Esophagus muscularis mucosa (tissue), 4 donors: ENCODE results near the gene LILRB4. TPM values are rescaled to one million over a fixed set of nuclear protein-coding genes. Genes with fewer than 3 reads are reported as not detected.
A peak's percentile ranks its signal among the peaks of the same experiment; 100 is the strongest.
"Not testable (repeated sequence)": the region's sequence is repeated elsewhere in the genome, so short reads cannot be mapped to it uniquely, and the experiment has no call there.

Source experiments
- DNase-seq: peaks from one replicate; pipeline ENCODE4 v3.0.0-alpha.2; 2017; ENCODE audit errors: extremely low spot score
- H3K27ac ChIP-seq, 4 donors: fragments of 200-600 bp; sonication (generic); replicated peaks in 1 of 4; 1 replicate in 3 of 4; 2 replicates in 1 of 4; pipeline ENCODE4 v1.5.1; 2016 to 2019; ENCODE audit warnings: mild to moderate bottlenecking in 1 of 4
- H3K27me3 ChIP-seq, 4 donors: fragments of 200-600 bp; sonication (generic); one replicate each; pipeline versions ENCODE4 v1.5.1 to v1.6.0; 2016 to 2019
- H3K36me3 ChIP-seq, 4 donors: fragments of 200-600 bp; sonication (generic); one replicate each; pipeline ENCODE4 v1.5.1; 2016 to 2019
- H3K4me1 ChIP-seq, 4 donors: fragments of 200-600 bp; sonication (generic); one replicate each; pipeline ENCODE4 v1.5.1; 2016 to 2019
- H3K4me3 ChIP-seq, 4 donors: fragments of 200-600 bp; sonication (generic); 1 replicate in 2 of 4; 2 replicates in 2 of 4; pipeline ENCODE4 v1.5.1; 2016 to 2019; ENCODE audit warnings: mild to moderate bottlenecking in 4 of 4, moderate library complexity in 1 of 4
- H3K9me3 ChIP-seq, 4 donors: fragments of 200-600 bp; sonication (generic); 1 replicate in 3 of 4; 2 replicates in 1 of 4; pipeline ENCODE4 v1.5.1; 2016 to 2019
- CTCF ChIP-seq, 3 experiments: fragments of 200-600 bp in 2 of 3; fragments of 450-650 bp in 1 of 3; sonication (generic) in 2 of 3; IDR thresholded peaks; one replicate each; pipeline ENCODE4 v1.5.1; 2017 to 2019; ENCODE audit warnings: antibody characterized with exemption in 3 of 3, mild to moderate bottlenecking in 2 of 3, moderate library complexity in 1 of 3
- EP300 ChIP-seq: sonication (generic); formaldehyde crosslinking; IDR thresholded peaks from one replicate; pipeline ENCODE4 v1.6.1; 2017; ENCODE audit warnings: antibody characterized with exemption
- POLR2A ChIP-seq: fragments of 450-650 bp; IDR thresholded peaks from one replicate; pipeline ENCODE4 v1.6.1; 2017; ENCODE audit warnings: antibody characterized with exemption, moderate library complexity, mild to moderate bottlenecking, low read depth
- POLR2AphosphoS5 ChIP-seq, 2 donors: sonication (generic); formaldehyde crosslinking; IDR thresholded peaks; one replicate each; pipeline ENCODE4 v1.6.1; 2017; ENCODE audit warnings: antibody characterized with exemption in 2 of 2
- WGBS: methylation state at CpG from one replicate; pipeline ENCODE4 v1.1.5; 2018; 5-methylcytosine and 5-hydroxymethylcytosine counted together
- intact Hi-C: fragments of 100-400 bp; cut with DNase I; formaldehyde crosslinking; loops from one replicate; pipeline ENCODE4 v1.15.1; 2023
- total RNA-seq, 4 donors: library from RNA; depleted of rRNA; stranded (reverse); fragments of >200 nt; gene quantifications; one replicate each; pipeline versions ENCODE4 v1.1.0 to v1.2.1, GENCODE V29; 2016

LILRB4 gene
- total RNA-seq, 4 donors from 2014 or later: 4.9 to 16.2 (median 6.5) TPM

GRCh38 chr19:54630782-54631181 lies 32.0 kb upstream of the LILRB4 start:
- peak; percentile 87 for DNase-seq
- TF ChIP-seq CTCF (IDR thresholded peaks at IDR 0.05) (no peak), POLR2AphosphoS5 (IDR thresholded peaks at IDR 0.05) (no peak), EP300 (no peak), POLR2A (no peak)
- H3K4me3 ChIP-seq: peak overlapping the region in 2 of 4 donors; percentile 16 to 30
- H3K27me3 ChIP-seq: peaks cover 0 to 80% (median 0%) of the 10 kb centered on the region in 4 donors
- no peak overlapping the region for H3K27ac ChIP-seq
- intact Hi-C loops: no loop called here
- no peaks in the 10 kb centered on the region for H3K36me3 ChIP-seq
- H3K4me1 ChIP-seq: no peaks in the 10 kb centered on the region
- 20% methylated on average over 5 of the region's 6 CpGs for WGBS
- H3K9me3 ChIP-seq: peaks cover 0 to 12% (median 3%) of the 10 kb centered on the region in 4 donors

- intact Hi-C loops, H3K36me3 ChIP-seq, H3K4me1 ChIP-seq, H3K27ac ChIP-seq, H3K4me3 ChIP-seq, H3K9me3 ChIP-seq: not testable (repeated sequence)
- DNase-seq: peak; percentile 89
- 65% methylated on average over 23 of the region's 23 CpGs for WGBS
- peaks cover 0 to 83% (median 0%) of the 10 kb centered on the region in 4 donors for H3K27me3 ChIP-seq
These were observed 31.1 kb upstream of the LILRB4 start for GRCh38 chr19:54631489-54632337.

GRCh38 chr19:54632517-54632916 lies 30.3 kb upstream of the LILRB4 start:
- H3K4me3 ChIP-seq, H3K27ac ChIP-seq, intact Hi-C loops, H3K9me3 ChIP-seq, H3K4me1 ChIP-seq, DNase-seq, H3K36me3 ChIP-seq: not testable (repeated sequence)
- 83% methylated on average over 1 of the region's 16 CpGs for WGBS
- peaks cover 0 to 79% (median 0%) of the 10 kb centered on the region in 4 donors for H3K27me3 ChIP-seq

GRCh38 chr19:54633401-54633800 lies 29.4 kb upstream of the LILRB4 start:
- intact Hi-C loops: no loop called here
- H3K36me3 ChIP-seq: no peaks in the 10 kb centered on the region
- no peak overlapping the region for H3K4me3 ChIP-seq

GRCh38 chr19:54636081-54636480 lies 26.7 kb upstream of the LILRB4 start:
- H3K36me3 ChIP-seq, H3K4me1 ChIP-seq, H3K9me3 ChIP-seq, DNase-seq, H3K27ac ChIP-seq, H3K4me3 ChIP-seq, intact Hi-C loops: not testable (repeated sequence)
- peaks cover 0 to 53% (median 0%) of the 10 kb centered on the region in 4 donors for H3K27me3 ChIP-seq
- 11% methylated on average over 5 of the region's 12 CpGs for WGBS

More at GRCh38 chr19:54633401-54633800, 29.4 kb upstream of the LILRB4 start:
- H3K27ac ChIP-seq: no peak overlapping the region
- H3K4me1 ChIP-seq: no peaks in the 10 kb centered on the region
- 62% methylated on average over 5 of the region's 7 CpGs for WGBS
- TF ChIP-seq EP300 (no peak), POLR2AphosphoS5 (IDR thresholded peaks at IDR 0.05) (no peak)
- no peak for DNase-seq
- H3K27me3 ChIP-seq: peaks cover 0 to 71% (median 0%) of the 10 kb centered on the region in 4 donors
- no peaks in the 10 kb centered on the region for H3K9me3 ChIP-seq

GRCh38 chr19:54638683-54639082 lies 24.1 kb upstream of the LILRB4 start:
- DNase-seq: no peak
- H3K27ac ChIP-seq: no peak overlapping the region
- intact Hi-C loops: no loop called here
- 88% methylated on average over 18 of the region's 18 CpGs for WGBS
- no peak for TF ChIP-seq POLR2A
- TF ChIP-seq CTCF (IDR thresholded peaks at IDR 0.05): no peak
- TF ChIP-seq POLR2AphosphoS5 (IDR thresholded peaks at IDR 0.05): no peak
- TF ChIP-seq EP300: no peak
- no peaks in the 10 kb centered on the region for H3K4me1 ChIP-seq
- H3K9me3 ChIP-seq: no peaks in the 10 kb centered on the region
- H3K27me3 ChIP-seq: peaks cover 0 to 38% (median 0%) of the 10 kb centered on the region in 4 donors
- no peak overlapping the region for H3K4me3 ChIP-seq
- no peaks in the 10 kb centered on the region for H3K36me3 ChIP-seq

- 65% methylated on average over 5 of the region's 5 CpGs for WGBS
These were observed 19.8 kb upstream of the LILRB4 start for GRCh38 chr19:54642953-54643352.

GRCh38 chr19:54643583-54643982 lies 19.2 kb upstream of the LILRB4 start:
- DNase-seq, H3K4me1 ChIP-seq, H3K36me3 ChIP-seq, H3K4me3 ChIP-seq, H3K9me3 ChIP-seq, intact Hi-C loops, H3K27ac ChIP-seq: not testable (repeated sequence)
- 59% methylated on average over 6 of the region's 6 CpGs for WGBS
- peaks cover 0 to 19% (median 0%) of the 10 kb centered on the region in 4 donors for H3K27me3 ChIP-seq

More at GRCh38 chr19:54642953-54643352, 19.8 kb upstream of the LILRB4 start:
- intact Hi-C loops, H3K36me3 ChIP-seq, H3K9me3 ChIP-seq, H3K27ac ChIP-seq, H3K4me1 ChIP-seq, DNase-seq, H3K4me3 ChIP-seq: not testable (repeated sequence)
- H3K27me3 ChIP-seq: peaks cover 0 to 19% (median 0%) of the 10 kb centered on the region in 4 donors
